ENCODE results near the gene CYTH4. TPM values are rescaled to one million over a fixed set of nuclear protein-coding genes. Genes with fewer than 3 reads are reported as not detected.

CYTH4 gene
- total and polyA plus RNA-seq, 4 donors: 1.9 to 9.9 (median 5.9) TPM

DNA sequence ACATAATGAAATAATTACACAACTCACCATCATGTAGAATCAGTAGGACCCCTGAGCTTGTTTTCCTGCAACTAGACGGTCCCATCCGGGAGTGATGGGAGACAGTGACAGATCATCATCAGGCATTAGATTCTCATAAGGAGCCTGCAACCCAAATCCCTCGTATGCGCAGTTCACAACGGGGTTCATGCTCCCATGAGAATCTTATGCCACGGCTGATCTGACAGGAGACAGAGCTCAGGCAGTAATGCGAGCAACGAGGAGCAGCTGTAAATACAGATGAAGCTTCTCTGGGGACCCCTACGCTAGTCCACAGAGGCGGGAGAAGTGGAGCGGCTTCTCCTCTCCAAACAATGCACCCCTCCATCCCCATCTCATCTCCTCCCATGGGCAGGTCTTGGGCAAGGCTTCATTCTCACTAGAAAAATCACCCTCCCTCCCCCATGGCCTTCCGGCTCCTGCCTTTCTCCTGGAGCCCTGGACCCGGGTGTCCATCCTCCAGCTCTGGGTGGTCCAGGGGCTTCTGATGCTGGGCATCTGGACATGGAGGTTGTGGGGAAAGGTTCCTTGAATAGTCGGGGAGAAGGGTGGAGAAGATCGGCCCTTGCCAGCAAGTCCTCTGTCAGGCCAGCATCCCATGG lies 22.0 kb upstream of the CYTH4 start:
- H3K4me3 ChIP-seq (ENCODE audit: low read depth in 1 of 3, low read length in 3 of 3): no peak overlapping the region
- H3K36me3 ChIP-seq (ENCODE audit: control insufficient read depth in 4 of 4, insufficient read depth in 3 of 4, low read depth in 1 of 4, low read length in 3 of 4): no peaks in the 10 kb centered on the region
- peaks cover 0 to 6% (median 0%) of the 10 kb centered on the region in 4 donors for H3K27me3 ChIP-seq (ENCODE audit: control insufficient read depth in 4 of 4, insufficient read depth in 4 of 4, low read length in 3 of 4)
- no peaks in the 10 kb centered on the region for H3K4me1 ChIP-seq (ENCODE audit: control insufficient read depth in 4 of 4, insufficient read depth in 4 of 4, low read length in 3 of 4)
- no peak overlapping the region for H3K9ac ChIP-seq (ENCODE audit: low read depth in 1 of 2, low read length in 2 of 2)
- 68% methylated on average over 15 of the region's 15 CpGs for WGBS
- peaks cover 8 to 14% (median 9%) of the 10 kb centered on the region in 4 donors for H3K9me3 ChIP-seq (ENCODE audit: control insufficient read depth in 4 of 4, low read length in 3 of 4)
- TF ChIP-seq, protein P1, sequence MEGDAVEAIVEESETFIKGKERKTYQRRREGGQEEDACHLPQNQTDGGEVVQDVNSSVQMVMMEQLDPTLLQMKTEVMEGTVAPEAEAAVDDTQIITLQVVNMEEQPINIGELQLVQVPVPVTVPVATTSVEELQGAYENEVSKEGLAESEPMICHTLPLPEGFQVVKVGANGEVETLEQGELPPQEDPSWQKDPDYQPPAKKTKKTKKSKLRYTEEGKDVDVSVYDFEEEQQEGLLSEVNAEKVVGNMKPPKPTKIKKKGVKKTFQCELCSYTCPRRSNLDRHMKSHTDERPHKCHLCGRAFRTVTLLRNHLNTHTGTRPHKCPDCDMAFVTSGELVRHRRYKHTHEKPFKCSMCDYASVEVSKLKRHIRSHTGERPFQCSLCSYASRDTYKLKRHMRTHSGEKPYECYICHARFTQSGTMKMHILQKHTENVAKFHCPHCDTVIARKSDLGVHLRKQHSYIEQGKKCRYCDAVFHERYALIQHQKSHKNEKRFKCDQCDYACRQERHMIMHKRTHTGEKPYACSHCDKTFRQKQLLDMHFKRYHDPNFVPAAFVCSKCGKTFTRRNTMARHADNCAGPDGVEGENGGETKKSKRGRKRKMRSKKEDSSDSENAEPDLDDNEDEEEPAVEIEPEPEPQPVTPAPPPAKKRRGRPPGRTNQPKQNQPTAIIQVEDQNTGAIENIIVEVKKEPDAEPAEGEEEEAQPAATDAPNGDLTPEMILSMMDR (IDR thresholded peaks at IDR 0.05; ENCODE audit: low read depth, low read length, missing input control): no peak
- TF ChIP-seq HNF4A (conservative IDR thresholded peaks at IDR 0.05): no peak
- TF ChIP-seq TAF1 (conservative IDR thresholded peaks at IDR 0.05): no peak
- TF ChIP-seq, protein P2, sequence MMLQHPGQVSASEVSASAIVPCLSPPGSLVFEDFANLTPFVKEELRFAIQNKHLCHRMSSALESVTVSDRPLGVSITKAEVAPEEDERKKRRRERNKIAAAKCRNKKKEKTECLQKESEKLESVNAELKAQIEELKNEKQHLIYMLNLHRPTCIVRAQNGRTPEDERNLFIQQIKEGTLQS (IDR thresholded peaks at IDR 0.05): no peak
- TF ChIP-seq, protein P3, sequence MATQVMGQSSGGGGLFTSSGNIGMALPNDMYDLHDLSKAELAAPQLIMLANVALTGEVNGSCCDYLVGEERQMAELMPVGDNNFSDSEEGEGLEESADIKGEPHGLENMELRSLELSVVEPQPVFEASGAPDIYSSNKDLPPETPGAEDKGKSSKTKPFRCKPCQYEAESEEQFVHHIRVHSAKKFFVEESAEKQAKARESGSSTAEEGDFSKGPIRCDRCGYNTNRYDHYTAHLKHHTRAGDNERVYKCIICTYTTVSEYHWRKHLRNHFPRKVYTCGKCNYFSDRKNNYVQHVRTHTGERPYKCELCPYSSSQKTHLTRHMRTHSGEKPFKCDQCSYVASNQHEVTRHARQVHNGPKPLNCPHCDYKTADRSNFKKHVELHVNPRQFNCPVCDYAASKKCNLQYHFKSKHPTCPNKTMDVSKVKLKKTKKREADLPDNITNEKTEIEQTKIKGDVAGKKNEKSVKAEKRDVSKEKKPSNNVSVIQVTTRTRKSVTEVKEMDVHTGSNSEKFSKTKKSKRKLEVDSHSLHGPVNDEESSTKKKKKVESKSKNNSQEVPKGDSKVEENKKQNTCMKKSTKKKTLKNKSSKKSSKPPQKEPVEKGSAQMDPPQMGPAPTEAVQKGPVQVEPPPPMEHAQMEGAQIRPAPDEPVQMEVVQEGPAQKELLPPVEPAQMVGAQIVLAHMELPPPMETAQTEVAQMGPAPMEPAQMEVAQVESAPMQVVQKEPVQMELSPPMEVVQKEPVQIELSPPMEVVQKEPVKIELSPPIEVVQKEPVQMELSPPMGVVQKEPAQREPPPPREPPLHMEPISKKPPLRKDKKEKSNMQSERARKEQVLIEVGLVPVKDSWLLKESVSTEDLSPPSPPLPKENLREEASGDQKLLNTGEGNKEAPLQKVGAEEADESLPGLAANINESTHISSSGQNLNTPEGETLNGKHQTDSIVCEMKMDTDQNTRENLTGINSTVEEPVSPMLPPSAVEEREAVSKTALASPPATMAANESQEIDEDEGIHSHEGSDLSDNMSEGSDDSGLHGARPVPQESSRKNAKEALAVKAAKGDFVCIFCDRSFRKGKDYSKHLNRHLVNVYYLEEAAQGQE (IDR thresholded peaks at IDR 0.05): no peak
- no peak for TF ChIP-seq RAD21 (IDR thresholded peaks at IDR 0.05)
- TF ChIP-seq FOXA2 (IDR thresholded peaks at IDR 0.05): no peak
- no peak for TF ChIP-seq FOXA1 (IDR thresholded peaks at IDR 0.05)
- TF ChIP-seq NR2F2 (IDR thresholded peaks at IDR 0.05): no peak
- TF ChIP-seq, protein P4, sequence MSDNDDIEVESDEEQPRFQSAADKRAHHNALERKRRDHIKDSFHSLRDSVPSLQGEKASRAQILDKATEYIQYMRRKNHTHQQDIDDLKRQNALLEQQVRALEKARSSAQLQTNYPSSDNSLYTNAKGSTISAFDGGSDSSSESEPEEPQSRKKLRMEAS (IDR thresholded peaks at IDR 0.05): no peak
- TF ChIP-seq HNF4G (IDR thresholded peaks at IDR 0.05): no peak
- TF ChIP-seq RXRA (IDR thresholded peaks at IDR 0.05): no peak
- no peak for TF ChIP-seq JUND (IDR thresholded peaks at IDR 0.05)
- no peak for TF ChIP-seq YY1 (IDR thresholded peaks at IDR 0.05)
- TF ChIP-seq GABPA (IDR thresholded peaks at IDR 0.05 in 1 of 2, conservative IDR thresholded peaks at IDR 0.05 in 1 of 2): no peak
- TF ChIP-seq, protein P5, sequence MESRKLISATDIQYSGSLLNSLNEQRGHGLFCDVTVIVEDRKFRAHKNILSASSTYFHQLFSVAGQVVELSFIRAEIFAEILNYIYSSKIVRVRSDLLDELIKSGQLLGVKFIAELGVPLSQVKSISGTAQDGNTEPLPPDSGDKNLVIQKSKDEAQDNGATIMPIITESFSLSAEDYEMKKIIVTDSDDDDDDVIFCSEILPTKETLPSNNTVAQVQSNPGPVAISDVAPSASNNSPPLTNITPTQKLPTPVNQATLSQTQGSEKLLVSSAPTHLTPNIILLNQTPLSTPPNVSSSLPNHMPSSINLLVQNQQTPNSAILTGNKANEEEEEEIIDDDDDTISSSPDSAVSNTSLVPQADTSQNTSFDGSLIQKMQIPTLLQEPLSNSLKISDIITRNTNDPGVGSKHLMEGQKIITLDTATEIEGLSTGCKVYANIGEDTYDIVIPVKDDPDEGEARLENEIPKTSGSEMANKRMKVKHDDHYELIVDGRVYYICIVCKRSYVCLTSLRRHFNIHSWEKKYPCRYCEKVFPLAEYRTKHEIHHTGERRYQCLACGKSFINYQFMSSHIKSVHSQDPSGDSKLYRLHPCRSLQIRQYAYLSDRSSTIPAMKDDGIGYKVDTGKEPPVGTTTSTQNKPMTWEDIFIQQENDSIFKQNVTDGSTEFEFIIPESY (IDR thresholded peaks at IDR 0.05): no peak
- no peak overlapping the region for H3K27ac ChIP-seq (ENCODE audit: low read depth in 1 of 2, low read length in 2 of 2)
- no peak for DNase-seq (ENCODE audit: low spot score)
